HS-5 (cell line): ENCODE results near the gene ATF5.
"Not testable (repeated sequence)": the region's sequence is repeated elsewhere in the genome, so short reads cannot be mapped to it uniquely, and the experiment has no call there.

Source experiments
- DNase-seq: peaks from one replicate; pipeline ENCODE4 v3.0.0-alpha.2; 2012; ENCODE audit warnings: low read depth

Gene ATF5

DNA sequence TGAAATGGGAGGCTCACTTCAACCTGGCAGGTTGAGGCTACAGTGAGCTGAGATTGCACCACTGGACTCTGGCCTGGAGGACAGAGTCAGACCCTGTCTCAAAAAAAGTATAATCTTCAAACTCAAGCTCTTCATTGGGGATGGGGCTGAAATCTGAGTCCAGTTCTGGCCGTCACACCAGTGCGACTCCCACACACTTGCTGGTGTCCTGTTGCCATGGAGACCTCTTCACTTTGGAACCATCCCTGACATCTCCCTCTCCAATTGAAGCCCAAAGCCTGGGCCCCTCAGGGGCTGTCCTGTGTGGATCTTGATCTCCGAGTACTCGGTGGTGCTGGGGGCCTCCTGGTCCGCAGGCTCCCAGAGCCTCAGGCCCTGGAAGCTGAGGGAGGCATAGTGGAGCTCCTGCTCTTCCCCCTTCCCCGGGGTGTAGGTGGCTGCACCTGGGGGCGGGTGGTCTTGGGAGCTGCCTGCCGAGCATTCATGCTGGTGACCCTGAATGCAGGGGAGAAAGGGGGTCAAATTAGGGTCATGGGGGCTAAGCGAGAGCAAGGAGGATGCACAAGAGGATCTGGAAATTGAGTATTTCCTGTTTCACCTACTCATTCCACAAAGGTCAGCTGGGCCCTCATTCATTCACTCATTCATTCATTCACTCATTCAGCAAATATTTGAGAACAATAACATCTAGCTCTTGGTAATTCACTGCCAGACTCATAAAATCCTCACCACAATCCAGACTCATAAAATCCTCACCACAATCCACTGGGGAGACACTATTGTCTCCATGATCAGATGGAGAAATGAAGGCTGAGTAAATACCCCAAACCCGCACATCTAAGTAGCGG is 21.0 kb downstream of the ATF5 start:
- no peak for DNase-seq

DNA sequence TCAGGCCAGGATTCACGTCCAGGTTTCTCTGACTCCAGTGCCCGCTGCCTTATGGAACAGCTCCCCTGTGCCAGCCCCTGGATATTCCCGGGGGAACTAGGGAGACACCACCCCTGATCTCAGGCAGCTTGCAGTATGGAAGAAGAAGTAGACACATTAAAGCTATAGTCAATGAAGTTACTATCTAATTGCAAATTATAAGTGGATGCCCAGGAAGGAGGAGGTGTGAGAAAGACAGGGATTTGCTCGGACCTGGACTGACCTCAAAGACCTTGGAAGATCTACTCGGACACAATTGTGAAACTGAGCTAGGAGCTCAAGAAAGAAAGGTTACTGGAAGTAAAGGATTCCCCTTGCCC is 21.6 kb downstream of the ATF5 start:
- no peak for DNase-seq

DNA sequence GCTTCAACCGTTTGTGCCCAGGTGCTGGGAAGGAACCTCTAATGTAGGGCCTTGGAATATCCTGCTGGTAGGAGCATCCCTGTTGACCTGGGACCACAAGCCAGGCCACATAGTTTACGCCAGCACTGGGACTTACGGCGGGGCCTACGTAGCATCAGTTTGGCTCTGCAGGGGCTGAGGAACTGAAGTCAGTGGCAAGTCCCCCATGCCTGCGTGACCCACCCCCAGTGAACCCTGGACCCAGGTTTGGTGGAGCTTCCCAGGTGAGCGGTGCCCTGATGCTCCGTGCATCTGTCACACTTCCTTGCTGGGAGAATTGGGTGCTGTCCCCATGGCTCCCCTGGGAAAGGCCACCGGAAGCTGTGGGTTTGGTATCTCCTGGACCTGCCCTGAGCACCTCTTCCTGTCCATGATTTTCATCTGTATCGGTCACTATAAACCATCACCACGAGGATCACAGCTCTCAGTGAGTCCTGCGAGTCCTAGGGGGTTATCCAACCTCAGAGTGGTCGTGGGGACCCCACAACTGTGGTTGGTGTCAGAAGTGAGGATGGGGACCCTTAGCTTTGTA is 22.0 kb downstream of the ATF5 start:
- DNase-seq, result no peak

DNA sequence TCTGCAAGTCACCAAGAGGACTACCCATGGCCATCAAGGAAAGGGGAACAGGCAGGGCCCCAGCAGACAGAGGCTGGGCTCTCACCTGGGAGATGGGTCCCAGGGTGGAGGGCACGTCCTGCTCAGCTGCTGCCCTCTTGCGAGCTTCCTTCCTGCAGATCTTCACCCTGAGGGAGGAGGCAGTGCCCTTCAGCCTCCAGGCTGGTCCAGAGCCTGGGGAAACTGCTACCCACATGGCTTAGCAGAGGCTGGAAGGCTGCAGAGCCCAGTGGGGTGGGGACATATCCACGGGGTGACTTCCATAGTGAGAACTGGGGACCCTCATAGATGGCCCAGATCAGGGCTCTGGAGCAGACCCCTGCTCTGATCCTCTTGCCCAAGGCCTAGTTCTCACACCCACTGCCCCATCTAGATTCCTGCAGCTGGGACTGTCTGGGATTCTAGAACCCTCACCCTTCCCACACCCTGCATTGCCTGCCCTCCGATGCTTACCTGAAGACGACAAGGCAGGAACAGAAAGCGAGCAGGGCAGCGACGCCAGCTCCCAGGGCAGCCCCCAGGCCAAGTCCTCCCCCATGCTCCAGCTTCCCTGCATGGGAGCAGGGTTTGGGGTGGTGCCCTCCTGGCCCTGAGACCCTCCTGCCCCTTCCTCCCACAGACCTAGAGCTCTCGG is 22.9 kb downstream of the ATF5 start:
- DNase-seq, result no peak

DNA sequence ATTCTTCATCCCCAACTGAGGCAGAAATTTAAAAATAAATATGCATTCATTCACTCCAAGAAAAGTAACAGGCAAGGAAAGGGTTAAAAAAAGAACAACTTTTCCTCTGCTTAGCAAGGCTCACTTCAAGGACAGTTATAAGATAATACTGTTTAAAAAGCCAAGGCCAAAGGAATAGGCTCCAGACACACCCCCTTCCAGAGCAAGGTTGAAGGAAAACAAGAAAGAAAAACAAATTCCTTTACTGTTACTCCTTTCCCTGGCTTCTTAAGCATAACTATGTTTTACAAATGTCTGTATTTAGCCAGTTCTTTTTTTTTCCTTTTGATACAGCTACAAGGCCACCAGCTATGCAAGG is 23.5 kb downstream of the ATF5 start:
- no peak for DNase-seq

DNA sequence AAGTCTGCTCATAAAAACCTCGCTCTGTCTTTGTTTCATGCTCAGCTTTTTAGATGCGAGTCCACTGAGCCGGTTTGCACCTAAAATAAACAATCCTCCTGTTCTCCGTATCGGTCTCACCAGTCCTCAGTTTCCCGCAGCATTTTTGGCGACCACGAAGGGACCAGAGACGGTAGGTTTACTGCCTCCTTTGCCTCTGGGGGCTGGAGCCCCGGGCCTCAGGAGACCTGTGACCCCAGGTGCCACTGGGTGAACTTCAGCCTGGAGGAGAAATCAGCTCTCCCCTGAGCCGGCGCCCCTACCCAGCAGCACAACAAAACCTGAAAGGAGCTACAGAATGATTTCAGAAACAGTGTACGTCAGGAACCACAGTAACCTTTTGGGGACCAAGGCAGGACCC is 23.9 kb downstream of the ATF5 start:
- DNase-seq, result no peak

DNA sequence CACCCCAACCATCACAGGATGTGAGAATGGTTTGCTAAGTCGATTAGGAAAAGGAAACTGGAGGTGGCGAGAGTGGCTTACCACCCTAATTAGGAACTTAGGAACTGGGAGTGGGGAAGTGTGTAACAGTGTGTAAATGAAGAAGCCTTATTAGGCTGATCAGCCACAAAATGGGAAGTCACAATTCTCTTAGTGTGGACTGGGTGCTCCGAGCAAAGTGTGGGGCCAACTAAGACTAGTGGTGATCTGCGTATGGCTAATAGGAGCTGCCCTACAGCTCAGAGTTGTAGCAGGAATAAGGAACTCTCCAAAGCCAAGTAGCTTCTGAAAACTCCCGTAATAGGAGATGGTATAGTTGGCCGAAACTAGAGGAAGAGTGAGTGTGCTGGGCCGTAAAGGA is 24.4 kb downstream of the ATF5 start:
- DNase-seq, result no peak

DNA sequence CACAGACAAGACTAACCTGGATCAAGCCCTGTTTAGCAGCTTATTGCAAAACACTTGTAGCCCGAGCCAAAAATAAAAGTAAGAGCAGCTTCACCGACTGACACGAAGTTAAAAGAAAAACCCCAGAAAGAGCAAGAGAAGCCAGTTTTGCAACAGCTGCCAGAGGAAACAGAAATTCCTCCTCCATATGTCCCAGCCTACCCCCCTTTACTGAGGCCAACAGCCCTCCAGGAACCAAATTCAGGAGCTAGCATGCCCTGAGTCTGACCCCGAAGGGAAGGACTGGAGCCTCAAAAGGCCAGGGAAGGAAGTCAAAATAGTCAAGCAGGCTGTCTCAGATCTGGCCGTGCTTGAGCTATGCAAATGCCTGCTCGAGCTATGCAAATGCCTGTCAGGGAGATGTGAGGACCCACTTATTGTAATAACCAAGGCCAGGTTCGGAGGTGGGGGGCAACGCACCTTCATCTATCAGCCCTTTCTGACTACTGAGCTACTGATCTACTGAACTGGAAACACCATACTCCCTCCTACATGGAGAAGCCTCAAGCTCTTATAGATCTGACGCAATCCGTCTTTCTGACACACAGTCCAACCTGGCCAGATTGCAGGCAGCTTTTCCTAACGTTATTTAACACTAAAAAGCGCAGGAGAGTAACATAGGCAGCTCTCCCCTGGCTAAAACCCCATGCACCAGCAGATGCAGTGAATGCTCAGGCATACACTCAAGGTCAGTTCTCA is 25.3 kb downstream of the ATF5 start:
- no peak for DNase-seq

DNA sequence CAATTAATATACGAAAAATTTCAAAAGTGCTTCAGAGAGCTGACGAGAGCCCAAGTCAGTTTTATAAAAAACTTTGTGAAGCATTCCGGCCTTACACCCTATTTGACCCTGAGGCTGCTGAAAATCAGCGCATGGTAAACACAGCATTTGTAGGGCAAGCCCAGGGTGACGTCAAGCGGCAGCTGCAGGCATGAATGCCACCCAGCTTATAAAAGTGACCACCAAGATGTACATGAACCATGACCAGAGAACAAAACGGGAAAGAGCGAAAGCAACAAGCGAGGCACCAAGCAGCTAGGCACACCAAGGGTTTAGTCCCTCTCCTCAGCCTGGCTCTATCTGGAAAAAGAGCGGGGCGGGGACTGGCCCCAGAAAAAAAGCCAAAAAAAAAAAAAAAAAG is 25.9 kb downstream of the ATF5 start:
- DNase-seq, result no peak

DNA sequence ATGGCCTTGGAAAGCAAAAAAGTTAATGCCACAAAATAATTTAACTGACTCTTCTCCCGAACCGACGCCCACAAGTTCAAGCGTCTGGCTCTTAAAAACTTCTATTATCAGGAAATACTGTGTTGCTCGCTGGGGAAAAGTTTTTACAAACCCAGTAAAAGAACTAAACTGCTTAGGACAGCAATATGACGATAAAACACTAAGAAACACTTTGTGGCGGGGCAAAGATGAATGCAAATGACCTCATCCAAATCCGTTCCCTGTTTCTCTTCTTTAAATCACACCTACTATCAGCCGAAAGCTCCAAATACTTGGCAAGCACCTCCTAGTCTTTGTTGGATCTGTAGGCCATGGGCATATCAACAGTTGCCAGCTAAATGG is 27.1 kb downstream of the ATF5 start:
- DNase-seq, result no peak

DNA sequence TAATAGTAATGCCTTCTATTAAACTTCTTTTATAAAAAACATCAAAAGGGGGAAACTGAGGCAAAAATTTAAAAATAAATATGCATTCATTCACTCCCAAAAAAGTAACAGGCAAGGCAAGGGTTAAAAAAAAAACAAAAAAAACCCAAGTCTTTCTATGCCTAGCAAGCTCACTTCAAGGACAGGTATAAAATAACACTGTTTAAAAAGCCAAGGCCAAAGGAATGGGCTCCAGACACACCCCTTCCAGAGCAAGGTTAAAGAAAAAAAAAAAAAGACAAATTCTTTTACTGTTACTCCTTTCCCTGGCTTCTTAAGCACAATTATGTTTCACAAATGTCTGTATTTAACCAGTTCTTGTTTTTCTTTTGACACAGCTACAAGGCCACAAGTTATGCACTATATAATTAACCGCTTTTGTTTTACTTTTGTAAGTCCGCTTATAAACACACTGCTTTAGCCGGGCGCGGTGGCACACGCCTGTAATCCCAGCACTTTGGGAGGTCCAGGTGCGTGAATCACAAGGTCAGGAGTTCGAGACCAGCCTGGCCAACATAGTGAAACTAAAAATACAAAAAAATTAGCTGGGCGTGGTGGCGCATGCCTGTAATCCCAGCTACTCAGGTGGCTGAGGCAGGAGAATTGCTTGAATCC is 28.4 kb downstream of the ATF5 start:
- no peak for DNase-seq

DNA sequence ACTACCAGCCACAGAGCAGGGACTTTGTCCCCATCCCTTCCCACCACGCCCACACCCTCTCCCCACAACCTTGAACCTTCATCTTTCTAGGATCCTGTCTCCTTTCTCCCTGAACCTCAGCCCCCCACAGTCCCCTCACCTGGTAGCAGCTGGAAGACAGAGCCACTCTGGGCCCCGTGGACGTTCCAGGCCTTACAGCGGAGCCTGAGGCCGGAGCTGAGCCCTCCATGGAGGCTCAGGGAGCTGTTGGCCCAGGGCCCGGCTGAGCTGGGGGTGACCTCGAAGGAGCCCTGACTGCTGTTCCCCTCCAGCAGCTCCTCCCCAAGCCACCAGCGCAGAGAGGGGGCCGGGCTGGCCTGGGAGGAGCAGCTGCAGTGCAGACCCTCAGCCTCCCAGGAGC is 29.1 kb downstream of the ATF5 start:
- not testable (repeated sequence) for DNase-seq

DNA sequence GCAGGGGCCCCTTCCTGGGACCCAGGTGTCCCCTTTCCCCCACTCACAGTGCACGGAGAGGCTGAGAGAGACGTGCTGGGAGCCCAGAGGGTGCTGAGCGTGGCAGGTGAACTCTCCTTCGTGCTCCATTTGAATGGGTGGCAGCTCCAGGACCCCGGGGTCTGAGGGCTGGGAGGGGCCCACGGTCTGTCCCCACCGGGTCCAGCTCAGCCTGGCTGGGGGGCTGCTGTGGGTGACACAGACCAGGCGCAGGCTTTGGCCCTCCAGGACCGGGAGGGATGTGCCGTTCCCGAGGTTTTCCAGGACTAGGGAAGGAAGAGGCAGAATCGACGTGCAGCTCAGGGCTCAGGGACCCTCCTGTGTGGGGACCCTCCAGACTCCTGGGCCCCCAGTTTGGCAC is 29.6 kb downstream of the ATF5 start:
- DNase-seq, result not testable (repeated sequence)

DNA sequence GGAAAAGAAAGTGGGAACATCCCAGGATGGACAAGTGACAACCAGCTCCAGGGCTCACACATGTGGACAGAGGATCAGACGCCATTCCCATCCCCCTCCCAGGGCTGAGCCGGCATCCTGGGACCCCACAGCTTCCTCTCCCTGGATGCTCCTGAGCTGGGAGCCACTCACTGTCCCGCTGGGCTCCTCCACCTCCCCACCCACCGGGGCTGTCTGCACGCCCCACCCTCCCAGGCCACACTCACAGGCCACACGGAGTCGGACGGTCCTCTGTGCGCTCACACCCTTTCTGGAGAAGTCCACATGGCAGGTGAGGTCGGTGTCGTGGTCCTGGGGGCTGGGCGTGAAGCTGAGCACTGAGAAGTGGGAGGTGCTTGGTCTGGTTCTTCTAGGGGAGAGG is 30.9 kb downstream of the ATF5 start:
- not testable (repeated sequence) for DNase-seq

DNA sequence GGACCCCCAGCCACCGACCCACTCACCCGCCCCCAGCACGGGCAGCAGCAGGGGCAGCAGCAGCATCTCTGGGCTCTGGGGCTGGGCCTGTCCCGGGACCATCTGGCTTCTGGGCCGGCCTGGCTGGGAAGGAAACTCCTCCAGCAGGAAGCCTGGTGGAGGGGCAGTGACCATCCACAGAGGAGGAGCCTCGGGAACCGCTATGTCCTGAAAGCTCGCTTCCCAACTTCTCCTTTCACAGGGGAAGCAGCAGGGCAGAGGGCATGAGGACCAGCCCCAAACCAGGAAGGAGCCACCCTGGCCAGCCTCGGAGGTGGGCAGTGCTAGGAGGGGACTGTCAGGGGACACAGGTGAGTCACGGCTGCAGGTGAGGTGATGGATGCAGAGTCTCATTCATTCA is 32.0 kb downstream of the ATF5 start, which contains the start of gene SIGLEC11:
SIGLEC11 (minus strand) TSS at position 193 of the 400 bp plus-strand sequence; CDS start at position 102, 91 bp downstream.
- DNase-seq, result not testable (repeated sequence)

DNA sequence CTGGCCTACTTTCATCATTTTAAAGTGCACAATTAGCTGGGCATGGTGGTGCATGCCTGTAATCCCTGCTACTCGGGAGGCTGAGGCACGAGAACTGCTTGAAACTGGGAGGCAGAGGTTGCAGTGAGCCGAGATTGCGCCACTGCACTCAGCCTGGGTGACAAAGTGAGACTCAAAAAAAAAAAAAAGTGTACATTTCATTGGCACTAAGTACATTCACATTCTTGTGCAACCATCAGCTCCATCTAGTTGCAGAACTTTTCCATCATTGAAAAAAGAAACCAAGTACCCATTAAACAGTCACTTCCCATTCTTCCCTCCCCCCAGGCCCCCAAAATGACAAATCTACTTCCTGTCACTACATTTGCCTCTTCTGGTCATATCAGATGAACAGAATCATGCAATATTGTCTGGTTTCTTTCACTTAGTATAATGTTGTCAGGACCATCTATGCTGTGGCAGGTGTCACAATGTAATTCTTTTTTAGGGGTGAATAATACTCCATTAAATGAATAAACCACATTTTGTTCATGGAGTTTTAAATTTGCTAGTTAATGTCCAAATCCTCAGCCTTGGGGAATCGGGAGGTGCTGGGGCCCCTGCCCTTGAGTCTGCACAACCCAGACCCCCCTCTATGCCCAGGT is 39.4 kb downstream of the ATF5 start:
- DNase-seq, result no peak

DNA sequence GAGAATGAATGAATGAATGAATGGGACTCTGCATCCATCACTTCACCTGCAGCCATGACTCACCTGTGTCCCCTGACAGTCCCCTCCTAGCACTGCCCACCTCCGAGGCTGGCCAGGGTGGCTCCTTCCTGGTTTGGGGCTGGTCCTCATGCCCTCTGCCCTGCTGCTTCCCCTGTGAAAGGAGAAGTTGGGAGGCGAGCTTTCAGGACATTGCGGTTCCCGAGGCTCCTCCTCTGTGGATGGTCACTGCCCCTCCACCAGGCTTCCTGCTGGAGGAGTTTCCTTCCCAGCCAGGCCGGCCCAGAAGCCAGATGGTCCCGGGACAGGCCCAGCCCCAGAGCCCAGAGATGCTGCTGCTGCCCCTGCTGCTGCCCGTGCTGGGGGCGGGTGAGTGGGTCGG is 40.4 kb downstream of the ATF5 start:
- DNase-seq, result not testable (repeated sequence)

DNA sequence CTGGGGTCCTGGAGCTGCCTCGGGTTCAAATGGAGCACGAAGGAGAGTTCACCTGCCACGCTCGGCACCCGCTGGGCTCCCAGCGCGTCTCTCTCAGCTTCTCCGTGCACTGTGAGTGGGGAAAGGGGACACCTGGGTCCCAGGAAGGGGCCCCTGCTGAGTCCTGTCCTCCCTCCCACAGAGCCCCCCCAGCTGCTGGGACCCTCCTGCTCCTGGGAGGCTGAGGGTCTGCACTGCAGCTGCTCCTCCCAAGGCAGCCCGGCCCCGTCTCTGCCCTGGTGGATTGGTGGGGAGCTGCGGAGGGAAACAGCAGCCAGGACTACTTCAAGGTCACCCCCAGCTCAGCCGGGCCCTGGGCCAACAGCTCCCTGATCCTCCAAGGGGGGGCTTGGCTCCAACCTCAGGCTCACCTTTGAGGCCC is 43.0 kb downstream of the ATF5 start:
- DNase-seq, result no peak

DNA sequence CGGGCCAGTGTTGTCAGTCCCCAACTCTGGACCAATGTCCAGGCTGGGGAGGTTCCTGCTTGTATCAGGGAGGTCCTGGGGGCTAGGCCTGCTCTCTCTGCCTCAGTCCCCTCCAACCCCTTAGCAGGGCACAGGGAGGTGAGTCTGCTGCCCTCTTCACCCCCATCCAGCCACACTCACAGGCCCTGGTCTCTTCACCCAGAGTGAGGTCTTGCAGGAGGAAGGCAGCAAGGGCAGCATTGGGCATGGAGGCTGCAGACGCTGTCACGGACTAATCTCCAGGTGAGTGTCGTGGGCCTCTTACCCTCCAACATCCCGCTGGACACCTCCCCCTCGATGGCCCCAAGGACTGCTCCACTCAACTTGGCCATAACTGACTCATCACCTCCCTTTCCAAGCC is 43.8 kb downstream of the ATF5 start:
- no peak for DNase-seq

DNA sequence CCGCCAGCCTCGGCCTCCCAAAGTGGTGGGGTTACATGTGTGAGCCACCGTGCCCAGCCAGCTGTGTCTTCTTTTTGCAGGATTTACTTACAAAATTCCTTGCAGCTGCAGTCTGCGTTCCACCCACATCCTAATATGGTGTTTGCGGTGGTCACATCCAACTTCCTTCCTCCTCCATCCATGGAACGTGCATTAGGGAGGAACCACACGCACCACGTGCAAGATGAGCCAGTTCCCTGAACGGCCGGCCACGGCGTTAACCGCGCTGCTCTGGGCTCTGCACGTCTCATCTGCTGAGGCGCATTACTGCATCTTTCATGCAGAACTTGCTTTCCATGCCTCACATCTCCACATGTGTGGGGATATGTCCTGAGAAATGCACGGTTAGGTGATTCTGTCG is 45.0 kb downstream of the ATF5 start:
- no peak for DNase-seq

DNA sequence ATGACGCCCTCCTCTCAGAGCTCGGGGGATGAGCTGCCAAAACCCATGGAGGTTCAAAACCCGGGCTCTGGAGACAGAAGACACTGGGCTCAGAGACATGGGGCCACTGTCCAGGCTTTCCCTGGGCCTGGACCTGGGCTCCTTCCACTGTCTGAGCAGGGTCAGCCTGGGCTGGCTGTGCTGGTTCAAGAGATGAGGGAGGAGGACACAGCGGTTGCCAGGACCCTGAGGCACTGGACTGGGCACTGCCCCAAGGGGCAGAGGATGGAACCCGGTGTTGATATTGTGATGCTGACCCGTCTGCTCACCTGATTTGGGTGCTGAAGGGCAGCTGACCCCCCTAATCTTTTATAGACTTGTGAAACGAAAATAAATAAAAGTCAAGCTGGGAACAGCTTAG is 46.0 kb downstream of the ATF5 start:
- no peak for DNase-seq

DNA sequence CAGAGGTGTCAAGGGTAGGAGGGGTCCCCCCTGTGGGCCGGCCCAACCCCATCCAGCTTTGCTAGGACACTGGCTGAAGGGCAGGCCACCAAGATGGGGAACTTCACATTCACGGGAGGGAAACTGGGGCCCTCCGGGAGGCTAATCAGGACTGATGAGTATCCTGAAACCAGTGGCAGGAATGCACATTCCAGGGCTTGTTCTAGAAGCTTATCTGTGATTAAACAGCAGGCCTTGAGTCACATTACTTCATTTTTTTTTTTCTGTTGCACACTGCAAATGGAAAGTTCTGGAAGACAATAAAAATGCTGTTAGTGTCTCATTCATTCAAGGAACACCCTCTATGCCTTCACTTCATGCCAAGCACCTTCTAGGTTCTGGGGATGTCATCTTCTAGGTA is 47.5 kb downstream of the ATF5 start:
- DNase-seq, result no peak
